ENCODE measurements around the gene HIP1. TPM values are rescaled to one million over a fixed set of nuclear protein-coding genes. Genes with fewer than 3 reads are reported as not detected.

The HIP1 gene
- total RNA-seq, 1 donor from 2014 or later: 49.3 TPM

- Mint-ChIP-seq H3K4me1 (ENCODE audit: unreplicated experiment) (peaks cover 15% of the 10 kb centered on the region), H3K9me3 (ENCODE audit: unreplicated experiment) (no peaks in the 10 kb centered on the region), H3K27ac (ENCODE audit: unreplicated experiment) (no peak overlapping the region), H3K36me3 (ENCODE audit: low read depth, unreplicated experiment) (peaks cover 48% of the 10 kb centered on the region), H3K27me3 (ENCODE audit: unreplicated experiment) (peaks cover 8% of the 10 kb centered on the region), H3K4me3 (ENCODE audit: unreplicated experiment) (no peak overlapping the region)
- no peak for DNase-seq (ENCODE audit: low spot score)
- no peak for TF ChIP-seq CTCF (IDR thresholded peaks at IDR 0.05; ENCODE audit: unreplicated experiment)
Observed at GRCh38 chr7:75625868-75626267, 112.9 kb downstream of the HIP1 start.

- Mint-ChIP-seq H3K9me3 (ENCODE audit: unreplicated experiment) (no peaks in the 10 kb centered on the region), H3K4me3 (ENCODE audit: unreplicated experiment) (peak overlapping the region; percentile 18), H3K36me3 (ENCODE audit: low read depth, unreplicated experiment) (peaks cover 46% of the 10 kb centered on the region), H3K4me1 (ENCODE audit: unreplicated experiment) (peaks cover 15% of the 10 kb centered on the region), H3K27me3 (ENCODE audit: unreplicated experiment) (peaks cover 8% of the 10 kb centered on the region), H3K27ac (ENCODE audit: unreplicated experiment) (peak overlapping the region; percentile 27)
- TF ChIP-seq CTCF (IDR thresholded peaks at IDR 0.05; ENCODE audit: unreplicated experiment): no peak
- no peak for DNase-seq (ENCODE audit: low spot score)
Observed at GRCh38 chr7:75624134-75624832, 114.5 kb downstream of the HIP1 start.

GRCh38 chr7:75623390-75624133 lies 115.2 kb downstream of the HIP1 start:
- Mint-ChIP-seq H3K27ac (ENCODE audit: unreplicated experiment) (peak overlapping the region; percentile 74), H3K4me3 (ENCODE audit: unreplicated experiment) (peak overlapping the region; percentile 26), H3K36me3 (ENCODE audit: low read depth, unreplicated experiment) (peaks cover 40% of the 10 kb centered on the region), H3K4me1 (ENCODE audit: unreplicated experiment) (peaks cover 15% of the 10 kb centered on the region), H3K9me3 (ENCODE audit: unreplicated experiment) (no peaks in the 10 kb centered on the region), H3K27me3 (ENCODE audit: unreplicated experiment) (peaks cover 5% of the 10 kb centered on the region)
- no peak for TF ChIP-seq CTCF (IDR thresholded peaks at IDR 0.05; ENCODE audit: unreplicated experiment)
- peak; percentile 10 for DNase-seq (ENCODE audit: low spot score)

- H3K4me3 Mint-ChIP-seq (ENCODE audit: unreplicated experiment): no peak overlapping the region
- peaks cover 7% of the 10 kb centered on the region for H3K27me3 Mint-ChIP-seq (ENCODE audit: unreplicated experiment)
- H3K36me3 Mint-ChIP-seq (ENCODE audit: low read depth, unreplicated experiment): peaks cover 18% of the 10 kb centered on the region
- H3K27ac Mint-ChIP-seq (ENCODE audit: unreplicated experiment): peak overlapping the region; percentile 80
- no peak for DNase-seq (ENCODE audit: low spot score)
- no peaks in the 10 kb centered on the region for H3K9me3 Mint-ChIP-seq (ENCODE audit: unreplicated experiment)
- peaks cover 19% of the 10 kb centered on the region for H3K4me1 Mint-ChIP-seq (ENCODE audit: unreplicated experiment)
- no peak for TF ChIP-seq CTCF (IDR thresholded peaks at IDR 0.05; ENCODE audit: unreplicated experiment)
Observed at GRCh38 chr7:75621124-75621523, 117.6 kb downstream of the HIP1 start.

DNA sequence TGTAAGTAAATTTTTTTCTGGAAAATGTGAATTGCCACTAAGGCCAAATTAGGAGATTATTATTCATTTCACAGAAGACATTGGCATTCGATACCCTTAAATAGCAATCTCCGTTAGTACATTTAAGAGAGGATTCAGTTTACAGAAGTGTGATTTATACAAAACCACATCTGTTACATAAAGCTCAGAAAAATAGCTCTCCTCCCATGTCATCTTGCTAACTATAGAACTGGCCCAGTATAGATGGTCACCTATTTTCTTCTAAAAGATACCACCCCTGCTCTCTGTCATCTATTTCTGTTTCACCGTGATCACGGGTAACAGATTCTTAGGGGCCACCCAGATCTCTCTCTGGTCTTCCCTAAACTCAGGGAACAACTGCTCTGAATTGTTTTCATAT lies 119.1 kb downstream of the HIP1 start:
- no peak for DNase-seq (ENCODE audit: low spot score)
- no peak overlapping the region for H3K27ac Mint-ChIP-seq (ENCODE audit: unreplicated experiment)
- peaks cover 13% of the 10 kb centered on the region for H3K36me3 Mint-ChIP-seq (ENCODE audit: low read depth, unreplicated experiment)
- H3K4me1 Mint-ChIP-seq (ENCODE audit: unreplicated experiment): peaks cover 18% of the 10 kb centered on the region
- H3K4me3 Mint-ChIP-seq (ENCODE audit: unreplicated experiment): no peak overlapping the region
- H3K9me3 Mint-ChIP-seq (ENCODE audit: unreplicated experiment): no peaks in the 10 kb centered on the region
- no peak for TF ChIP-seq CTCF (IDR thresholded peaks at IDR 0.05; ENCODE audit: unreplicated experiment)
- H3K27me3 Mint-ChIP-seq (ENCODE audit: unreplicated experiment): peaks cover 7% of the 10 kb centered on the region
